GM19372 (cell line): ENCODE data around the gene RARRES2.

Experiments
- ATAC-seq: cut with Tn5 transposase; IDR thresholded peaks from one replicate; pipeline ENCODE4 v1.9.1; 2021; ENCODE audit warnings: mild to moderate bottlenecking, low read depth, moderate library complexity; ENCODE audit not compliant: unreplicated experiment

RARRES2 gene

DNA sequence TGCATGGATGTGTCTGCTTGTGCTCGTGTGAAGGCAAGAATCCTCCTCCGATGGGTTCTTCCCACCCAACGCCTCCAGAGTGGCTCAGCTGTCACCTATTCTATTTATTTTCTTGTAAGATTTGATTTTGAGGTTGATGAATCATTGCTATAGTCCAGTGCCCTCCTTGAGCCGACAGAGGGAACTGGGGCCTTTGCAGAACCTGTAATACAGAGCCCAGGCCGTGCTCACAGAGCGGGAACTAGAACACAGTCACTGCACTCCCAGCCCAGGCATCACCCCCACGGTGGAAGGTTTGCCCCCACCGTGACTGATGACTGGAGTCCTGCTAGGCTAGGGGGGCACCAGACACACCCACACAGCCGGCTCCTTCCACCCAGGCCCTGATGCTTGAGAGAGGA is 2.0 kb downstream of the RARRES2 start:
- ATAC-seq = no peak

DNA sequence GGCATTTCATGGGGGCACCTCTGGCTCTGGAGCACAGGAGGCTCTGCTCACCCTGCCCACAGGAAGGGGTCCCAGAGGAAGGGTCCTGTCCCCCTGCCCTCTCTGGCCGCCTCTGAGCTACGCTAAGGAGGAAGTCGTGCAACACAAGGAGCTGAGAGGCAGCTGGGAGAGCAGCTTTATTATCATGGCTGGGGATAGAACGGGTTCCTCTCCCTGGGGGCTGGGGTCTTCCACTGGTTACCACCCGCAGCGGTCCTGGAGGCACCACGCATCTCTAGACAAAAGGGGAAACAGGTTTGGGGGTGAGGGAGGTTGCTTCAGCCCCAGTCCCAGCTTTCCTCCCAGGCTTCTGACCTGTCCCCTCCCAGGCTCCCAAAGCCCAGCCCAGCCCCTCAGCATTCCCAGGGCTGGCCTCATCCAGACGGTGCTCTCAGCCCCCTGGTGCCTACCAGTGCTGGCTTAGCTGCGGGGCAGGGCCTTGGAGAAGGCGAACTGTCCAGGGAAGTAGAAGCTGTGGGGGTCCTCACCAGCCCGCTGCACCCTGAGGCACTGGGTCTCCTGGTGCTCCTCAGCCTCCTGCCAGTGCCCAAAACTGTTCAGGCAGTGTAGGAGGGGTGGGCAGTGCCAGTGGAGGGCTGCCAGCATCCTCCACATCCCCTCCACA is 3.1 kb downstream of the RARRES2 start:
- ATAC-seq = no peak

DNA sequence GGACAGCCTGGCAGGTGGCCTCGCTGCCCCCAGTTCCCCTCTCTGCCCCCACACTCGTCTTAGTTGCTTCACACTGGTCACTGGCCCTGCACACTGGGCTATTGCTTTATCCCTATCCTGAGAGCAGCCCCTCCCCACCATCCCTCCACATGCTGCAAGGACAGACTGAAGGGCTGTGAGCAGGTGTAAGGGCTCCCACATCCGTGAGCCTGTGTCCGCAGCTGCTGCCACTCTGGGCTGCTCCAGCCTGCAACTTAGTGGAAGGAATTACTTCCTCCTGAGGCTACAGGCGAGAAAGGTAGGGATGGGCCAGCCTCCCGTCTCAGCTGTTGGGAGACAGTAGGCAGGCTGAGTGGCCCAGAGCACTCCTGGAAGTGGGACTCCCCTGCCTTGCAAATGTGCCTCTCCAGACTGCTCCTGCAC is 3.8 kb downstream of the RARRES2 start:
- ATAC-seq = no peak

DNA sequence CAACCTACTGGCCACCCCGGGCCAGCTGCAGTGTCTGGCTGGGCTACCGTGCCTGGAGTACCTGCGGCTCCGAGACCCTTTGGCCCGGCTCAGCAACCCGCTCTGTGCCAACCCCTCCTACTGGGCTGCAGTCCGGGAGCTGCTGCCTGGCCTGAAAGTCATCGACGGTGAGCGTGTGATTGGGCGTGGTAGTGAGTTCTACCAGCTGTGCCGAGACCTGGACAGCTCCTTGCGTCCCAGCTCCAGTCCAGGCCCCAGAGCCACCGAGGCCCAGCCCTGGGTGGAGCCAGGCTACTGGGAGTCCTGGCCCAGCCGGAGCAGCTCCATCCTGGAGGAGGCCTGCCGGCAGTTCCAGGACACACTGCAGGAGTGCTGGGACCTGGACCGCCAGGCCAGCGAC is 4.2 kb downstream of the RARRES2 start:
- no peak for ATAC-seq

DNA sequence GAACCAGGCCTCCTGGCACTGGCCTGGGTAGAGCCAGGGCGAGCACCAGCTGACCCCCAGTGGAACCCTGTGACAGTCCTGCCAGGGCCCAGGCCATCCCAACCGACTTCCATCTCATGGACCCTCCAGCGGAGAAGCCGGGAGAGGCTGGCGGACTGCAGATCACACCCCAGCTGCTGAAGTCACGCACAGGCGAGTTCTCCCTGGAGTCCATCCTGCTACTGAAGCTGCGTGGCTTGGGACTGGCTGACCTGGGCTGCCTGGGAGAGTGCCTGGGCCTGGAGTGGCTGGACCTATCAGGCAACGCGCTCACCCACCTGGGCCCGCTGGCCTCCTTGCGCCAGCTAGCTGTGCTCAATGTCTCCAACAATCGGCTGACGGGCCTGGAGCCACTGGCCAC is 4.7 kb downstream of the RARRES2 start:
- ATAC-seq = no peak

DNA sequence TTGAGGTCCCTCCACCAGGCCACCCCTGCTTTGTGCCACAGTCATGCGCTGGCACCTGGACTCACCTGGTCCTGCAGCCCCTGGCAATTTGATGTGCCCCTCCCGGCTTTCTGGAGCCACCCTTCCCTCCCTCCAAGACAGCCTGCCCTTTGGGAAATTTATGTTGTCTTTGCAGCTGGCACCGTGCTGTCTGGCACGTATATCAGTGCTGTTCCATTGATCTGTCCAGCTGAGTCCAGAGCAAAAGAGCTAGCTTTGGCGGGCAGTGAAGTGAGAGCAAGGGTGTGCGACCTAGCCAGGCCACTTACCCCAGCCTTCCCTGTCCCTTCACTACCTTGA is 5.7 kb downstream of the RARRES2 start:
- no peak for ATAC-seq

DNA sequence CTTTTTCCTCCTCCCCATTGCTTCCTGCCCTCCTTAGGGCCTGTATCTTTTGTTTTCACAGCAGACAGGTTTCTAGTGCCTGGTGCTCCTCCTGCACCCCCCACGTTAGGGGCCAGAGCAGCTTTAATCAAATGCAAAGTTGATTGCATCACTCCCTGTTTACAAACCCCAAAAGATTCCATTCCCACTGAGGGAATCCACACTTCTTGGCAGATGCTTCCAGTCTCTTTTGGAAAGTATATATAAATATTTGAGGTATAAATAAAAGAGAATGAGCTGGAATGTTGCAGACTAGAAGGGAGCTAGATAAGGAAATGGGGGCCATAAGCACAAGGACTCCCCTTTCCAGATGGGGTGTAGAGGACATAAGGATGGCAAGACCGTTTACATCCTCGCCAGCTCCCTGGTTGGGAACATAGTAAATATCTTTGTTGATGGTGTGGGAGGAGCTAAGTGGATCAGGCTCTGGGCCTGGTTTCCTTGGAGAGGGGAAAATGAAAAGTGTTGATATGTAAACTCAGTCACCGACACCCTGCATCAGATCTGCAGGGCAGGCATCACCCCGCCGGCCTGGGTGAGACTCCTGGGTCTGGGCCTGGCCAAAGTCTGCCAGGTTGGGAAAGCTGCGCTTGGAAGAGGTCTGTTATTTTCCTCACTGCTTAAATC is 6.2 kb downstream of the RARRES2 start:
- no peak for ATAC-seq

DNA sequence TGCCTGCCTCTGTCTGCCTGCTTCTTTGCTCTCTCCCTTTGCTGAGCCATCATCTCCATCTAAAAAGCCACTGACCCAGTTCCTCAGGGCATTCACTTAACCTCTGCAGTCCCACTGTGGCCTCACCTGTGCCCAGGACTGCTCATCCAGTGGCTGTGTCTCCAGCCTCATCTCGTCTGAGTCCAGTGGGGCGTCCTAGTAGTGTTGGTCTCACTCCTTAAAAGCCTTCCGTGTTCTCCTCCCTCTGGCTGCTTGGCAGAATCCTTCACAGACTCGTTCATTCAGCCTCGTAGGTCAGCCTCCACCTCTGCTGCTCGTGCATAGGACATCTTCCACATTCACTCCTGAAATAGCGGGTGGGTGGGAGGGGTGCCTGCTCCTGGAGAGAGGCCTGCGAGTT is 7.3 kb downstream of the RARRES2 start:
- ATAC-seq = no peak

DNA sequence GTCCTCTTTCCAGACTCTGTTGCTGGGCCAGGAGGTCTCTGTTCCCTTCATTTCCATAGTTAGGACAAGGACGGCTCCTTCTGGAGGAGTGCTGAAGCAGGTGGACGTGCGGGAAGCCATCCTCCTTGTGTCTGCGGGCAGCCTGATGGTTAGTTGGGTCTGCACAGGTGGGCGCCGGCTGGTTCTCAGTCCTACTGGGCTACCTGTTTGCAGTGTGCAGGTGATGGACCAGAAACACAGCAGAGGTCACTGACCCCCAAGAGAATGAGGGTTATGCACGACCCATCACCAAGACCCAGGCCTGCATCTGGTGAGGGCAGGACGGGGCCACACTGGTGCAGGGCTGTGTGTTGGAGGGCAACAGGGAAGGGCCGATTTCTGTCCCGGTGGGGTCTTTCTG is 7.8 kb downstream of the RARRES2 start:
- no peak for ATAC-seq

DNA sequence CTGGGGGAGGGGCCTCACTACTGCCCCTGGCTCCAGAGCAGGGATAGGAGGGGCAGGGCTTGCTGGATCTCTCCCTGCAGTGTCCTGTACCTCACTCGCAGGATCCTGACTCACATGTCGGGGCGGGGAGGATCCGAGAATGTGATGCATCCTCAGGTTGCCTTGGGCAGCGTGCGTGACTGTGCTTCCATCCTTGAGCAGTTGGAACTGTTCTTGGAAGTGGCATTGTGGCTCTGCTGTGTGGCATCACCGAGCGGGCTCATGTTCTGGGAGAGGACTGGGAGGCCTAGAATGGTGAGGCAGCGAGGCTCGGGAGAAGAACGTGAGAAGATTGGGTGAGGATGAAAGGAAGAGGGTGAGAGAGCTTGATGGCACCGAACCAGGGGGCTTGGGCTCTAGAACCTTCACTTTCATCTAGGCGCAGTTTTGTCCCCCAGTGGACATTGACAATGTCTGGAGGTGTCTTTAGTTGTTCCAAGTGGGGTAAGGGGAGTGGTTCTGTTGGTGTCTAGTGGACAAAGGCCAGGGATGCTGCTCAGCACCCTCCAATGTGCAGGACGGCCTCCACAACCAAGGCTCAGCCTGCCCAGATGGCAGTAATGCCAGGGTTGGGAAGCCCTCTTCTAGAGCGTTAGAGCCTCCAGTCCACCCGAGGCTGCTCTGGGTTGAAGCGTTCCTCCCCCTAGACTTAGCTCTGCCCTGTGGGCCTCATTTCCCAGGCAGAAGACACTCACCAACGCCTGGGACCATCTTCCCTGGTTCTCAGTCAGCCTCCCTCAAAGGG is 8.4 kb downstream of the RARRES2 start:
- ATAC-seq = no peak

DNA sequence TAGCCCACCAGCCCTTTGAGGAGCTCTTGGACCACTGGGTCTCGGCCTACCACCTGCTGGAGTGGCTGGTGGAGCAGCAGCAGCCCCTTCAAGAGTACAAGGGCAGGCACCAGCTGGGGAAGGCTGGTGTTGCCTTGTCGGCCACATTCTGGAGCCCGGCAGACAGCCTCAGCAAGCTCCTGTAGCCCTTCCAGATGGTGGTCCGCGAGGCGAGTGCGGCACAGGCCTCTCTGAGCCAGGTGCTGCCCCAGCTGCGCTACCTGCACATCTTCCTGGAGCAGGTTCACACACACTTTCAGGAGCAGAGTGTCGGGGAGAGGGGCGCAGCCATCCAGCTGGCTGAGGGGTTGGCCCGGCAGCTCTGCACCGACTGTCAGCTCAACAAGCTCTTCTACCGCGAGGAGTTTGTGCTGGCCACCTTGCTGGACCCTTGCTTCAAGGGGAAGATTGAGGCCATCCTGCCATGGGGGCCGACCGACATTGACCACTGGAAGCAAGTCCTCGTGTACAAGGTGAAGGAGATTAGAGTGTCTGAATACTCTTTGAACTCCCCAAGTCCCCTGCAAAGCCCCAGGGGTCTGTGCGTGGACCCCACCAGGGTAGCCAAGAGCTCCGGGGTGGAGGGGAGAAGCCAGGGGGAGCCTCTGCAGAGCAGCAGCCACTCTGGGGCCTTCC is 11.1 kb downstream of the RARRES2 start:
- no peak for ATAC-seq

DNA sequence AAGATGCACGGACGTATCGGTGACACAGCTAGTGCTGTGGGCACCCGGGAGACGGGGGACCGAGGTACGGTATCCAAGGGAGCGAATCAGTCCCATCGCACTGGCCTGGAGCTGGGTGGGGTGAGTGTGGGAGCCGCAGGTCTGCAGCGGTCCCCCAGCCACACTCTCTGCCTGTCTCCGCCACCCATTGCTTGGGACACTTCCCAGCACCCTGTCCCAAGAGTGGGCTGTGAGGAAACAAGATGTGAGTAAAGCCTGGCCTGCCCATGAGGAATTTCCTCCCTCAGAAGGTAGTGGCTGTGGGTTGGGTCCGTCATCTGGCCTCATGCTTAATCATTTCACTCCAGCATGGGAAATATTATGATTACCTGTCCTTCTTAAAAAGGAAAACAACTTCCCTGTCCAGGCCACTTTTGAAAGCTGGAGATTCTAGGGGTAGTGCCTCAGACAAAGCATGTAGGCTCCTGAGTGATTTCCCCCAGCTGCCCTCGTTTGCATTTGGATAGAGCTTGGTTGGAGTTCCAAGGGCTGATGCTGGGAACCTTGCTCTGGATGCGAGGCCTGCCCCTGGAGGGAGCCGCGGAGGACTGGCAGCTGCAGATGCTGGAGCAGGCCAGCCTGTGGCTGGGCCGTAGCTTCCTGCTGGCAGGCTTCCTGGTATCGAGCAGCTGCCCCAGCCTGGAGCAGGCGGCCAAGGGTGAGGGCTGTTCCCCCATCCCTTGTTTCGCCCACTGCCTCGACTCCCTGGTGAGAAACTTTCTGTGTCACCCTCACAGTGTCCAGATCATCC is 11.9 kb downstream of the RARRES2 start:
- ATAC-seq = no peak

DNA sequence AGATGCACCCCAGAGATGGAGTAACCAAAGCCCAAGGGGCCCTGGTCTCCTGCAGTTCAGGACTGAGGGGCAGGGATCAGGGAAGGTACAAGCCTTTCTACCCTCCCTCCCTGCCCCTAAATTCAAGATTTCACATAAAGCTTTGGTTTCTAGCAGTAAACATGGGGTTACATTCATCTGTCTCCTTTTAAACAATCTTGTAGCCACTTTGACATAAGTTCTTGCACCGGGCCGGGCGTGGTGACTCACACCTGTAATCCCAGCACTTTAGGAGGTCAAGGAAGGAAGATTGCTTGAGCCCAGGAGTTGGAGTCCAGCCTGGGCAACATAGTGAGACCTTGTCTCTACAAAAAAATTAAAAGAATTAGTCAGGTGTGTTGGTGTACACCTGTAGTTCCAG is 14.1 kb downstream of the RARRES2 start:
- ATAC-seq = no peak

DNA sequence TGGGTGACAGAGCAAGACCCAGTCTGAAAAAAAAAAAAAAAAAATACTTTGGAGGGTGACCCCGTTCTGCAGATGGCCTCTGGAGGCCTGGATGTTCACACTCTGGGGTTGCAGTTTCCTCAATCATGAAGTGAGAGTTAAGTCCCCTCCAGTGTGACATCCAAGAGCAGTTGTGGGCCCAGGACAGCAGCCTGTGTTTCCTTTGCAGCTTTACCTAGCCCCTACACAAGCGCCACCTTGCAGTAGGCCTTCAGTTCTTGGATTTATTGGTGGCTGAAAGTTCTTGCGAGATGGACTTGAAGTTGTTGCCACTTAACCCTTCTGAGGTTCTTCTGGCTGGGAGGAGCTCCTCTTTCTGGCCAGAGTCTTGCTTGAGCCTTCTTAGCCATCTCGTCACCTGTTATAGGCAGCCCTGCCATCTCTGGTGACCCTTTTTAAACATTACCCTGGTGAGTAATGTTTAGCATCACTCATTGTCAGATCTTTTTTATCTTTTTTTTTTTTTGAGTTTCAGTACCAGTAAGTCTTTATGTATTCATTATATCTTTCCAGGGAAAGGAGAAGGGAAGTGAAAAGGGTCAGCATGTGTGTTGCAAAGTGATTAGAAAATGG is 14.7 kb downstream of the RARRES2 start:
- no peak for ATAC-seq

DNA sequence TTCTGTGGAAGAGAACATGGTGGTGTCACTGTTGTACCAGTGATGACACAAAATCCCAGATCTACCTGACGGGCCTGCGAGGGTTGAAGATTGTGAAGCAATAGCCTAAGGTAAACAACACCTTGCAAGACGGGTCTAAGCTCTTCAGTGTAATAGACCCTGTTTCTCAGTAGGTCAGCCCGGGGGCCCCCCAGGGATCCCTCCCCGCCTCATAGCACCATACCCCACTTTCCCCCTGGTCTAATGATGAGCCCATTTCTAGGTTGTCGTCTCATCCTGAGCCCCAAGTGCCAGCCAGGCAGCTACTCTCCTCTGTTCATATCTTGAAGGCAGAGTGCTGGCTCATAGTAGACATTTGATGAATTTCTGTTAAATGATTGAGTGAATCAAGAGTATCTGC is 15.5 kb downstream of the RARRES2 start:
- ATAC-seq = no peak

DNA sequence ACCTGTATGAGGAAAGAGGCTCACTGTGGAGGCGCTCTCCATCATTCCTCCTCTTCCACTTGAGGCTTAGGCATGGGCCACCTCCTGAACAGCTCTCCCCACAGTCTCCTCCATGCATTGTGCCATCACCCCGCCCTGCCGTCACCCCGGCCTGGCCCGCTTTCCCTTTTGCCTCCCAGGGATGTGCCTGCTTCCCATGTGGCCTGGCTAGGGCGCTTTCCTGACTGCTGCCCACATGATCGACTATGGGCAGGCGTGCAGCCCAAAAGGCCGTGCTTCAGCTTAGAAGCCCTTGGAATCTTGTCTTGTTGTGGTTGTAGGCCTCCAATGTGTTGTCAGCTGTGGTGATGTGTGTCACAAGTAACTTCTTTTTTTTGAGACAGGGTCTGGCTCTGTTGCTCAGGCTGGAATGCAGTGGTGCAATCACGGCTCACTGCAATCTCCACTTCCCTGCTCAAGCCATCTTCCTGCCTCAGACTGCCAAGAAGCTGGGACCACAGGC is 16.3 kb downstream of the RARRES2 start:
- no peak for ATAC-seq

DNA sequence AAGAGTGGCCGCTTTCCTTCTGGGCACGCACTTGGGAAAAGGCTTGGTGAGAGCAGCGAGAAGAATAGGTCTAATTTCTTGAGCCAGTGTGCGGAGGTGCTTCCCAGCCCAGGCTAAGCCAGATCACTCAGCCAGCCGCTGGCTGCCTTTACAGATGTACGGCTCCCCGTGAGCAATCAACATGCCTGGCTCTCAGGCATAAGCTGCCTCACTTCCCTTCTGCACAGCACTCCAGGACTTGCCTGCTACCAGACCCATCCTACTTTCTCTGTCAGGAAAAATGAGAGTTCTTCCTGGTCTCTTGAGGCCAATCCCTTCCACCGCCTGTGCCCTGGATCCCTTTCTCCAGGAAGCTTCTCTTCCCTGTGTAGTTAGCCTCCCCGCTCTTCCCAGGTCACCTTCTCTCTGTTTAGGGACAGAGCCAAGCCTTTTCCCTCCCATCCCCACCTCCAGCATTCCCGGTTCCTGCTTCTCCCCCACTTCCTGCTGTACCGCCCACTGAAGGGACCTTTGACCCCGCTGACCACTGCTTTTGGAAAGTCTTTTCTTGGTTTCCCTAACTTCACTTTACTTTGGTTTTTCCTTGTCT is 17.0 kb downstream of the RARRES2 start:
- ATAC-seq = no peak

DNA sequence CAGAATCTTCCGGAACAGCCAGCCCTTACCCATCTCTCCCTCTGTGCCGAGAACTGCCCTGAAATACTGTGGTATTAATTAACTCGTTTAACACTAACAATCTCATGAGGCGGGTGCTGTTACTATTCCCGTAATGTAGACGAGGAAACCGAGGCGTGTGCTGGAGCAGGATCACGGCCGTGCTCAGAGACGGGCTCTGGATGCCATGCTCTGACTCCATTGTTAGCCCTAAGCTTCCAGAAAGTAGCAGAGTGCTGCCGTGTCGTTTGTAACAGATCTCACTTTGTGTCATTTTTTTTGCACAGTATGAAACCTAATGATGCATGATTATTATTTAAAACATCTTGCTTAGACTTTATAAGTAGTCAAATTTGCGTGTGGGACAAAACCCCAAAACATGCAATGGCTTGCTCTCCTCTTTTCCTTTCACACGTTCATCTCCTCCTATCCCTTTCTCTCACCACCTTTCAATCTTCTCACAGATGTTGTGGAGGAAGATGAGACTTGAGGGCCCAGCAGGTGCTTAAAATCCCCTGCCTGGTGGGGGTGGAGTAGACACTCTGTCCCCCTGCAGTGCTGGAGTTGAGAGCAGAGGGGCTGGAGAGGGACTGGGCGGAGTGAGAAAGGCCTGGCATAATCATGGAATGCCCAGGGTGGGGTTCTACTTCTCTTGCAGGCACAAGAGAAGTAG is 17.6 kb downstream of the RARRES2 start:
- ATAC-seq = peak; percentile 27
